Spinal cord (tissue), 10 donors: Measurements from ENCODE around the gene AMIGO2. TPM values are rescaled to one million over a fixed set of nuclear protein-coding genes. Genes with fewer than 3 reads are reported as not detected.
A peak's percentile ranks its signal among the peaks of the same experiment; 100 is the strongest.

Experiments used
- DNase-seq, 6 donors: peaks; one replicate each; pipeline versions ENCODE4 v3.0.0 to v3.0.0-alpha.2; 2013 to 2015; ENCODE audit warnings: low spot score in 6 of 6, low read depth in 4 of 6
- H3K27ac ChIP-seq: one replicate; pipeline ENCODE4 v1.5.1; 2013; ENCODE audit warnings: low read depth, low read length, control low read depth
- H3K27me3 ChIP-seq: one replicate; pipeline ENCODE4 v1.6.1; 2013; ENCODE audit warnings: low read length; ENCODE audit not compliant: control insufficient read depth, insufficient read depth
- H3K36me3 ChIP-seq: one replicate; pipeline ENCODE4 v1.6.1; 2013; ENCODE audit warnings: low read length; ENCODE audit not compliant: control insufficient read depth, insufficient read depth
- H3K4me1 ChIP-seq: one replicate; pipeline ENCODE4 v1.6.1; 2013; ENCODE audit warnings: low read length; ENCODE audit not compliant: control insufficient read depth, insufficient read depth
- H3K4me3 ChIP-seq: one replicate; pipeline ENCODE4 v1.5.1; 2013; ENCODE audit warnings: low read depth, low read length, control low read depth
- H3K9me3 ChIP-seq: one replicate; pipeline ENCODE4 v1.6.1; 2013; ENCODE audit warnings: low read length; ENCODE audit not compliant: control insufficient read depth, insufficient read depth
- WGBS: methylation state at CpG from one replicate; pipeline ENCODE4 v1.1.5; 2013; ENCODE audit warnings: missing lambda C conversion rate; ENCODE audit not compliant: insufficient coverage; 5-methylcytosine and 5-hydroxymethylcytosine counted together
- polyA plus RNA-seq, 2 donors: library from polyadenylated mRNA; unstranded; fragments of 120-200 nt; gene quantifications; one replicate each; pipeline ENCODE4 v1.2.1, GENCODE V29; 2013; ENCODE audit not compliant: insufficient read length in 2 of 2
- total RNA-seq, 2 donors: library from RNA; depleted of rRNA in 1 of 2; stranded (reverse); fragments of 120-200 nt in 1 of 2; fragments of >200 nt in 1 of 2; gene quantifications; one replicate each; pipeline versions ENCODE4 v1.2.3 to v1.2.4, GENCODE V29; 2013 to 2014
- donor health status: healthy.

AMIGO2 gene
- total and polyA plus RNA-seq, 4 donors, result 5.6 to 12.6 (median 9.7) TPM

- WGBS, result 30% methylated on average over 2 of the region's 6 CpGs
- H3K4me3 ChIP-seq, result no peak overlapping the region
- no peaks in the 10 kb centered on the region for H3K9me3 ChIP-seq
- peaks cover 6% of the 10 kb centered on the region for H3K4me1 ChIP-seq
- DNase-seq, result no peak
- H3K27ac ChIP-seq, result no peak overlapping the region
- H3K27me3 ChIP-seq, result no peaks in the 10 kb centered on the region
- H3K36me3 ChIP-seq, result no peaks in the 10 kb centered on the region
Measured at GRCh38 chr12:47085815-47086252, 6.1 kb upstream of the AMIGO2 start.

GRCh38 chr12:47084172-47084571, 4.4 kb upstream of the AMIGO2 start:
- WGBS, result no CpG with 5 or more reads among the region's 1 CpG
- Histone ChIP-seq H3K4me1 (peaks cover 15% of the 10 kb centered on the region), H3K9me3 (no peaks in the 10 kb centered on the region), H3K36me3 (no peaks in the 10 kb centered on the region), H3K4me3 (no peak overlapping the region), H3K27ac (no peak overlapping the region), H3K27me3 (no peaks in the 10 kb centered on the region)
- no peak for DNase-seq

DNA sequence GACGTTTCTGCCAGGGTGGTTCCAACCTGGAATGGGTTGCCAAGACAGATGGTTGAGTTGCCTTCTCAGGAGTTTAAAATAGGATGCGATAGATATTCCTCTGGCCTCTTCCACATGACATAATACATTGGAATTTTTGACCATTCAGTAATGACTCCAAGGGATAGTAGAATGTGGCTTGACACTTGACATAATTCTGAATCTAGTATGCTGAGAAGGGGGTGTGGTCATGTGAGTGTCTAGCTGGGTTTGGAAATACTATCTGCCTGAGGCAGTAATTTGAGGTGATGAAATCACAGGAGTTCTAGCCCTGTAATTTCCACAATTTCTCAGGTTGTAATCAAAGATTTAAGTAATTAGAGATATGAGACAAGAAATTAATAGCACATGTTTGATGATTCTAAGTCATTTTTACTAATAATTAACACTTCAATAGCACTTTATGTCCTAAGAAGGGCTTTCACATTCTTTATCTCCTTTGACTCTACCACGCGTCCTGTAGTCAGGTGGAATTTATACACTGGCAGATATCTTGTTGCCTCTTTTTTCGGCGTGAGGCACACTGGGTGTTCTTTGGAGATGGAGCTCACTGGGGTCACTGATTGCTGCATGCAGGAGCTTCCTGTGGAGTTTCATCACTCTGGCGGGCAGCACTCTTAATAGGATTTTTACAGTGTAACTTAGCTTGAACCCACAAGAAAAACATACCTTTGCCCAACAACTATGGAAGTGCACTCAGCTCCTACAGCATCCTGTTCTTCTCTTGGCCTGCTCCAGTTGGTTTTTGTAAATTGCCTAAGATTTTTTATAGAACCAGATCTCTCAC, 3.2 kb upstream of the AMIGO2 start:
- no peaks in the 10 kb centered on the region for H3K36me3 ChIP-seq
- 100% methylated on average over 1 of the region's 7 CpGs for WGBS

DNA sequence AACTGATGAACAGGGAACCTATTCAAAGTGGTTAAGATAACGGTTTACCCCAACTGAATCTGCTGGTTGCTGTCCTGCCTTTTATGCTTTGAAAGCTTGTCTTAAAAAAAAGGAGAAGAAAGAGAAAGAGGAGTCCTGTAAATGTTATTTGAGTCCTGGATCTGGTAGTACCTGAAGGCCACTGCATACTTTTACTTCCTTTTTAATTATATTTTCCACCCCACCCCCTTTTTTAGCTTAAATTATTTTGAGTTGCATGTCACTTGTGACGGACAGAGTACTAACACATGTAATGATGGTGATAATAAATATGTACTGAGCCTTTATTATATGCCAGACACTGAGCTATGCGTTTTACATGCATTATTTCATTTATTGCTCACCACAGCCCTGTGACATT, 2.5 kb upstream of the AMIGO2 start:
- 80% methylated on average over 1 of the region's 3 CpGs for WGBS
- H3K4me1 ChIP-seq, result peaks cover 20% of the 10 kb centered on the region
- H3K36me3 ChIP-seq, result no peaks in the 10 kb centered on the region
- H3K4me3 ChIP-seq, result no peak overlapping the region
- H3K27me3 ChIP-seq, result peaks cover 9% of the 10 kb centered on the region
- no peaks in the 10 kb centered on the region for H3K9me3 ChIP-seq
- H3K27ac ChIP-seq, result no peak overlapping the region
- DNase-seq, result no peak

More for the DNA sequence above, 3.2 kb upstream of the AMIGO2 start:
- Histone ChIP-seq H3K4me1 (peaks cover 18% of the 10 kb centered on the region), H3K27me3 (peaks cover 6% of the 10 kb centered on the region), H3K9me3 (no peaks in the 10 kb centered on the region), H3K4me3 (no peak overlapping the region), H3K27ac (no peak overlapping the region)
- DNase-seq, result no peak

DNA sequence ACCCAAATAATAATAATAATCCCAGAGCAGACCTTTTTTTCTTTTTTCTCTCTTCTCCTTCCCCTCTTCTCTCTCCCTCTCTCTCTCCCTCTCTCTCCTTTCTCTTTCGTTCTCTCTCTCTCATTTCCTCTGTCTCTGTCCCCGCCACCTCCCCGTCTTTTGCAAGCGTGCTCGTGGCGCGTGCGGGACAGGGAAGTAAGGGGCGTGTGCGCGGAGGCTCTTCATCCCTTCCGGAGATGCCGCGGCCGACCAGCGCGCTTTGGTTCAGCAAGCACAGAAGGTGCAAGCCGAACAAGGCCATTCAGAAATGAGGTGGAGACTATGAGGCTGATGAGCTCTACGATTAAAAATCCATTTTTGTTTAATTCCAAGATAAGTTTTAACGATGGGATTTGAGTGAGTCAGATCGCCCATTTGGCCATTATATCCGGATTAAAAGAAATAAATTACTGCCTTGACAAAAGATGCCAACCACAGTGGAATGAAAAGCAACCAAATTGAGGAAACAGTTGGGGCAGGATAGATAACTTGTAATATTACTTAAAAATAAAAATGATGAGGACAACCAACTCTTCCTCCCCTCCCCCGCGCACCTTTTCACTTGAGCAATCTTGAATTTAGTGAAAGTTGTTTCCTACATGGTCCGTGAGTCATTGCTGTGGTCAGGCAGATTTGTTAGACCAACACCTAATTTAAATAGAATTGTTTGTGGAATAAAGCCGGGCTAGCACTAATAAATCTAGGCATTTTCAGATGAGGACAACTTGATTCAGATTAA, 1.2 kb upstream of the AMIGO2 start:
- Histone ChIP-seq H3K36me3 (no peaks in the 10 kb centered on the region), H3K9me3 (no peaks in the 10 kb centered on the region), H3K27ac (no peak overlapping the region), H3K4me1 (peaks cover 21% of the 10 kb centered on the region), H3K27me3 (peaks cover 9% of the 10 kb centered on the region), H3K4me3 (peak overlapping the region; percentile 62)
- peak in 2 of 6 donors; percentile 45 to 46 for DNase-seq
- 3% methylated on average over 15 of the region's 26 CpGs for WGBS

DNA sequence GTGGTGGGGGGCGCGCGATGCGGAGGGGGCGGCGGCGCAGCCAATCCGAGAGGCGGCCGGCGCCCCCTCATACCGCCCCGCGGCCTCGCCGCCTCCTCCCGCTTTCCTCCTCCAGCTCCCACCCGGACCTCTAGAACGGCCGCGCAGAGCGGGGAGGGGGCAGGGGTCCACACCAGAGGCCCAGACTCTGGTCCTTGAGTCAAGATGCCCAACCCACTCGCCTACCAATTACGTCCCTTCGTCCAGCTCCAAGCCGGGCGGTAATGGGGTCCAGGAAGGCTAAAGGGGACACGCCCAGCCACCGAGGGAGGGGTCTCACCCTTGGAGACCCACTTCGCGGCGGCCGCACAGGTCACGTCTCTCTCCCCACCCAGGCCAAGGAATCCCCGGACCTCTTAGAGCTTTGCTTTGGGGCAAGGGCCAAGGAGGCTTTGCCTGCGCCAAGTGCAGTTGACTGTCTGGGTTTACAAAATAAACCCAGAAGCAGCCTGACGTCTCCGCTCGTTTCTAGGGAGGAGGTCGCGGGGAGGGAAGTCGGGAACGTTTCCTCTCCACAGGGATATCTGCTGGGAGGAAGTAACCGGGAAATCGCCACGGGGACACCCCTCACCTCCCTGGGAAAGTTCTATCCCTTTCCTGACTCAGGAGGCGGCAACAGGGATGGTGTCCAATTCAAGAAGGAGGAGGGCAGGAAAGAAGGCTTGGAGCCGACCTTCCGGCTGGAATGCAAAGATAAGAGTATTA, 394 bp upstream of the AMIGO2 start:
- H3K36me3 ChIP-seq, result no peaks in the 10 kb centered on the region
- peaks cover 9% of the 10 kb centered on the region for H3K27me3 ChIP-seq
- under 1% methylated on average over 35 of the region's 49 CpGs for WGBS
- H3K4me1 ChIP-seq, result peaks cover 21% of the 10 kb centered on the region
- no peaks in the 10 kb centered on the region for H3K9me3 ChIP-seq
- peak overlapping the region; percentile 62 for H3K4me3 ChIP-seq
- DNase-seq, result peak in 5 of 6 donors; percentile 40 to 79 (median 46)
- peak overlapping the region; percentile 68 for H3K27ac ChIP-seq

- peak overlapping the region; percentile 18 for H3K27ac ChIP-seq
- H3K27me3 ChIP-seq, result peaks cover 9% of the 10 kb centered on the region
- peaks cover 16% of the 10 kb centered on the region for H3K4me1 ChIP-seq
- peak overlapping the region; percentile 56 for H3K4me3 ChIP-seq
- H3K36me3 ChIP-seq, result no peaks in the 10 kb centered on the region
- H3K9me3 ChIP-seq, result no peaks in the 10 kb centered on the region
- peak in 2 of 6 donors; percentile 24 to 49 for DNase-seq
- 1% methylated on average over 10 of the region's 17 CpGs for WGBS
Measured at GRCh38 chr12:47078733-47079467, 859 bp downstream of the AMIGO2 start.

GRCh38 chr12:47078086-47078395, 1.7 kb downstream of the AMIGO2 start:
- H3K27ac ChIP-seq, result no peak overlapping the region
- H3K4me1 ChIP-seq, result peaks cover 16% of the 10 kb centered on the region
- H3K9me3 ChIP-seq, result no peaks in the 10 kb centered on the region
- H3K36me3 ChIP-seq, result no peaks in the 10 kb centered on the region
- DNase-seq, result no peak
- WGBS, result 93% methylated on average over 8 of the region's 8 CpGs
- peaks cover 9% of the 10 kb centered on the region for H3K27me3 ChIP-seq
- H3K4me3 ChIP-seq, result no peak overlapping the region
